GM12874 (cell line): Measurements from ENCODE around the gene PLCD4.

Experiments used
- CTCF ChIP-seq: IDR thresholded peaks from 2 replicates; pipeline ENCODE4 v1.5.1; 2011; ENCODE audit warnings: low read depth, mild to moderate bottlenecking, control low read depth, low read length, moderate library complexity; ENCODE audit not compliant: insufficient read depth

The PLCD4 gene

DNA sequence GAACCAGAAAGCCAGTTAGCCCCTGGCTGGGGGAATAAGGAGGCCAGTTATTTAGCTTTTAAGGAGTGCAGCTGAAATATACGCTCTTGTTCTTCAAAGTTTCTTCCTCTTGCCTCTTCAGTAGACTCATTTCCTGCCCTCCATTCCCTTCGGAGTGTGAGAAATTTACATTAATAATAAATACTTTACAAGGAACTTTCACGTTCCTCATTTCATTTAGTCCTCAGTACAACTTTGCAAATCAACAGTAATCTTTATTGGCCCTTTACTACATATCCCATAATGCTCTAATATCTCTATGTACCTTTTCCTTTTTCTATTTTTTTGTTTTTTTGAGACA, 15.6 kb downstream of the PLCD4 start:
- no peak for TF ChIP-seq CTCF

DNA sequence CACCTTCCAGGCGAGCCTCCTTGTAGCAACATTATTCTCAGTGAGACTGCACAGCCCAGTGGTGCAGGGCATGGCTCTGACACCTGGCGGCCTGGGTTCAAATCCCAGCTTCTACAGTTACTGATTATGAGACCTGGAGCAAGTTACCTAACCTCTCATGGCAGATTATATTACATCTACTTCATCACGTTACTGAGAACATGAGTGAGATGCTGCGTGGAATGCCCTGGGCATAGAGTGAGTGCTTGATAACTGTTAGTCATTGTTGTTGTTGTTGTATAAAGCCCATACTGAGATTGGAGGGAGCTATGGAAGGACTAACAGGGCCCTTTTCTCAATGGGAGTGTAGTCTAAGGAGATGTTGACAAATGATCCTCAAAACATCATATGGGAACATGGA, 18.7 kb downstream of the PLCD4 start:
- TF ChIP-seq CTCF: no peak

DNA sequence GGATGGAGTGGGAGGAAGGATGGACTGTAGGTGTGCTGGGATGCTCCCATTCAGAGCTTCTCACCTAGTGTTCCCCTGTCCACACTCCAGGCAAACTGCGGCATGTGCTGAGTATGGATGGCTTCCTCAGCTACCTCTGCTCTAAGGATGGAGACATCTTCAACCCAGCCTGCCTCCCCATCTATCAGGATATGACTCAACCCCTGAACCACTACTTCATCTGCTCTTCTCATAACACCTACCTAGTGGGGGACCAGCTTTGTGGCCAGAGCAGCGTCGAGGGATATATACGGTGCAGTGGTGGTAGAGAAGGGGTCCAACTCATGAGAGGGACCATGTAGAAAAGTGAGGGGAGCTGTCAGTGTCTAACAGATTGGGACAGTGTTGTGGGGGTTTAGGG, 20.2 kb downstream of the PLCD4 start:
- no peak for TF ChIP-seq CTCF

DNA sequence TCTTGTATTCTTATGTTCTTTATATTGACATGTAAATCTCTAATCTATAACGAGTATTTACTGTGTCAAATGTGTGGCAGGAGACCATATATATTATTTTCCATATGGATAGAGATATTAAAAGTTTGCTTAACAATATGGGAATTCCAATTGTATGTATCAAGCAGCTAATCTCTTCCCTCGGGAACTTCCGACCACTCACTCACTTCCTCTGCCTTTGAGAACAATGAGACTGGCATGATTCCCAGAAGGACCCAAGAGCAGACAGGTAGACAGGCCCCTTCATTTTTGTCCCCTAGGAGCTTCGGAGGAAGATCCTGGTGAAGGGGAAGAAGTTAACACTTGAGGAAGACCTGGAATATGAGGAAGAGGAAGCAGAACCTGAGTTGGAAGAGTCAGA, 24.1 kb downstream of the PLCD4 start:
- no peak for TF ChIP-seq CTCF

DNA sequence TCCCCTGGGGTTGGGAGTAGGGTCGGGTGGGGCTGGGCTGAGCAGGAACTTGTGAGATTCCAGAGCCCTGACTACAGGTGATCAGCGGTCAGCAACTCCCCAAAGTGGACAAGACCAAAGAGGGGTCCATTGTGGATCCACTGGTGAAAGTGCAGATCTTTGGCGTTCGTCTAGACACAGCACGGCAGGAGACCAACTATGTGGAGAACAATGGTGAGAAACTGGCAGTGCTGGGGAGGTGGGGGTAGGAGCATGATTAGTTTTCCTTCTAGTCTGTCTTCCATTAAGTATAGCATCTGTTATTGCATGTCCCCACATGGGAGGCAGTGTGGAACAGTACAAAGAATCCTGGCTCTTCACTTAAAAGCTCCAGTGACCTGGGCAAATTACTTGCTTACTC, 28.0 kb downstream of the PLCD4 start:
- TF ChIP-seq CTCF: no peak

DNA sequence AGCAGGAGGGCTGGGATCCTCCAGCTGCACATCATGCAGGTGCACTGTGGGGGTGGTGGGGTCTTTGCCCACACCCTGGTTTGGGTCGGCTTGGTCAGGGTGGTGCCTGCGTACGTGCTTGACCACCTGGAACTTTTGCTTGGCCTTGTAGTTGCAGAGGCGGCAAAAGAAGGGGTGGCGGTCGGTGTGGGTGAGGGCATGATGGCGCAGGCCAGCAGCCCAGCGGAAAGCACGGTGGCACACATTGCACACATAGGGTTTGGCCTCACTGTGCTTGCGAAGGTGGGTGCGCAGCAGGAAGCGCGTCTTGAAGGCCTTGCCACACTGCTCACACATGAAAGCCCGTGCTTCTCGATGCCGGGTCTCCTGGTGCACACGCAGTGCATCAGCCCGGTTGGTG, 30.7 kb downstream of the PLCD4 start:
- TF ChIP-seq CTCF: no peak

GRCh38 chr2:218642121-218642656, 34.5 kb downstream of the PLCD4 start:
- no peak for TF ChIP-seq CTCF

- TF ChIP-seq CTCF: no peak
Observed at GRCh38 chr2:218642786-218643185, 35.1 kb downstream of the PLCD4 start.
